ENCODE results near the gene MICA. TPM values are rescaled to one million over a fixed set of nuclear protein-coding genes. Genes with fewer than 3 reads are reported as not detected.
"Not testable (repeated sequence)": the region's sequence is repeated elsewhere in the genome, so short reads cannot be mapped to it uniquely, and the experiment has no call there.

The MICA gene
- total RNA-seq, 2 donors from 2014 or later: 8.3 to 10.9 TPM

- 58 to 80% methylated on average over 2 of the region's 2 CpGs for WGBS, 2 donors
- intact Hi-C loops (cut with DNase I): no loop called here
- no peaks in the 10 kb centered on the region for H3K36me3 ChIP-seq (replicated peaks in 1 of 2; ENCODE audit: insufficient read depth in 1 of 2, low read depth in 2 of 2)
- no peak overlapping the region for H3K4me3 ChIP-seq
- peaks cover 7% of the 10 kb centered on the region for H3K4me1 ChIP-seq
- H3K9me3 ChIP-seq: no peaks in the 10 kb centered on the region
- no peak overlapping the region for H3K27ac ChIP-seq
- TF ChIP-seq CTCF (IDR thresholded peaks at IDR 0.05): no peak
- no peak for TF ChIP-seq POLR2A (IDR thresholded peaks at IDR 0.05)
- DNase-seq: no peak
- no peaks in the 10 kb centered on the region for H3K27me3 ChIP-seq
- no peak for ATAC-seq
Observed at GRCh38 chr6:31438222-31438621, 34.8 kb downstream of the MICA start.

DNA sequence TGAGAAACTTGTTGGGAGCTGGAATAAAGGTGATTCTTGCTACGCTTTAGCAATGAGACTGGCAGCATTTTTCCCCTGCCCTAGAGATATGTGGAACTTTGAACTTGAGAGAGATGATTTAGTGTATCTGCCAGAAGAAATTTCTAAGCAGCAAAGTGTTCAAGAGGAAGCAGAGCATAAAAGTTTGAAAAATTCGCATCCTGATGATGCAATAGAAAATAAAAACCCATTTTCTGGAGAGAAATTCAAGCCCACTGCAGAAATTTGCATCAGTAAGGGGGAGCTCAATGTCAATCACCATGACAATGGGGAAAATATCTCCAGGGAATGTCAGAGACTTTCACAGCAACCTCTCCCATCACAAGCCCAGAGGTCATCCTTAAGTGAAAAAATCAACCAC is 35.3 kb downstream of the MICA start:
- H3K4me1 ChIP-seq: peaks cover 7% of the 10 kb centered on the region
- H3K9me3 ChIP-seq: no peaks in the 10 kb centered on the region
- intact Hi-C loops (cut with DNase I): no loop called here
- H3K27ac ChIP-seq: no peak overlapping the region
- no peak for ATAC-seq
- TF ChIP-seq POLR2A (IDR thresholded peaks at IDR 0.05) (no peak), CTCF (IDR thresholded peaks at IDR 0.05) (no peak)
- 50 to 56% methylated on average over 2 of the region's 2 CpGs for WGBS, 2 donors
- DNase-seq: no peak
- no peaks in the 10 kb centered on the region for H3K36me3 ChIP-seq (replicated peaks in 1 of 2; ENCODE audit: insufficient read depth in 1 of 2, low read depth in 2 of 2)
- H3K27me3 ChIP-seq: no peaks in the 10 kb centered on the region
- H3K4me3 ChIP-seq: no peak overlapping the region

DNA sequence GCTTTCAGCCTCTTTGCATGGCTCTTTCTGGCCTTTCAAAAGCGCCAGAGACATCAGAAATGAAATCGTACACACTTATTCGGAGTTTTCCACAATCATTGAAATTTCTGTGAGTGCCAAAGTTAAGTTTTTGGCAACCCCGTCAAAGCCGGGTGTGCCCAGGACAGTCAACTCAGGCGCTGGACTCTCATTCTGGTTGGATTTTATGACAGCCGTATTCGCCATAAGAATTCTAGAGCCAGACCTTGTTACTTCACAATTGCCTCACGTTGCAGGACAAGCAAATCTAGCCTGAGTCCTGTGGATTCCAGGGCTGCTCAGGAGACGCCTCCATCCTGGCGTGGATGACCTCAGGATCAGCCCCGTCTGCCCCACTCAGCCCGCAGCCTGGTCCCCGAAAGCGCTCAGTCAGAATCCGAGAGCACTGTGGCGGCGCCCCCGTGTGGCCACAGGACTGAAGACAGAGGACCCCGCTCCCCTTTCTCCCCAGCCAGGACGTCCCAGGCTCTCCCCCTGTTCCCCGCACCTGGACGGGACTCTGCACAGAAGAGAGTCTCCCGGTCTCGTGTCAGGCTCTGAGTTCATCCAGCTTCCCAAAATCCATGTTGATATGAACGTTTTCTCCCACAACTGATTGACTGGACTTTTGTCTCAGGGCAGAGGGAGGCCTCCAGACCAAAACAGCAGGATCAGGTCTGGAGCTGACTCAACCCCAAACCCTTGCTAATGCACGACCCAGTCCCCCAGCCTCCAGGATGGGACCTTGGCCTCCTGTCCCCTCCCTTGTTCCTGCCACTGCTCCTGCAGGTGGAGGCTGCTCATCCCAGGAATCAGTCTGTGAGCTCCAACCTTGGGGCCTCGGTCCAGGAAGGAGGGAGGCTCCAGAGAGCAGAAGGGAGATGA is 38.2 kb downstream of the MICA start:
- TF ChIP-seq POLR2A (IDR thresholded peaks at IDR 0.05): no peak
- TF ChIP-seq CTCF (IDR thresholded peaks at IDR 0.05): peak; percentile 68 to 87 (median 79)
- Histone ChIP-seq H3K4me3 (no peak overlapping the region), H3K9me3 (no peaks in the 10 kb centered on the region), H3K4me1 (peaks cover 7% of the 10 kb centered on the region), H3K27me3 (no peaks in the 10 kb centered on the region), H3K27ac (no peak overlapping the region), H3K36me3 (replicated peaks in 1 of 2; ENCODE audit: insufficient read depth in 1 of 2, low read depth in 2 of 2) (no peaks in the 10 kb centered on the region)
- intact Hi-C loops (cut with DNase I): loop anchor here (5.0 kb wide), 1 partner anchor 44 kb away; no protein-coding TSS in a partner anchor
- WGBS, 2 donors: 11 to 12% methylated on average over 25 to 28 of the region's 28 CpGs
- ATAC-seq: peak; percentile 95
- DNase-seq: peak; percentile 79 to 87 (median 84)

DNA sequence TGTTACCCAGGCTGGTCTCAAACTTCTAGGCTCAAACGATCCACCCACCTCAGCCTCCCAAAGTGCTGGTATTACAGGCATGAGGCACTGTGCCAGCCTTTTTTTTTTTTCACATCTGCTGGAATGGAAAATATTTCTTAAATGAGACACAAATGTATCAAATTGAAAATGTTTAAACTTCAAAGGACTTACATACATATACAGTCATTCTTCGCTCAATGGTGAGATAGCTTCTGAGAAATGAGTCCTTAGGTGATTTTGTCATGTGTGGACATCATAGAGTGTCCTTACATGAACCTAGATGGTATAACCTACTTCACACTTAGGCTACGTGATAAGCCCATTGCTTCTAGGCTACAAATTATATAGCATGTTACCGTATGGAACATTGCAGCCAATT is 43.1 kb downstream of the MICA start:
- TF ChIP-seq CTCF (IDR thresholded peaks at IDR 0.05) (no peak), POLR2A (IDR thresholded peaks at IDR 0.05) (no peak)
- DNase-seq: no peak
- WGBS, 2 donors: 55 to 70% methylated on average over 4 of the region's 4 CpGs
- no peak overlapping the region for H3K4me3 ChIP-seq
- H3K9me3 ChIP-seq: no peaks in the 10 kb centered on the region
- no peak for ATAC-seq
- intact Hi-C loops (cut with DNase I): no loop called here
- H3K36me3 ChIP-seq (replicated peaks in 1 of 2; ENCODE audit: insufficient read depth in 1 of 2, low read depth in 2 of 2): no peaks in the 10 kb centered on the region
- peaks cover 4% of the 10 kb centered on the region for H3K4me1 ChIP-seq
- H3K27me3 ChIP-seq: no peaks in the 10 kb centered on the region
- no peak overlapping the region for H3K27ac ChIP-seq

DNA sequence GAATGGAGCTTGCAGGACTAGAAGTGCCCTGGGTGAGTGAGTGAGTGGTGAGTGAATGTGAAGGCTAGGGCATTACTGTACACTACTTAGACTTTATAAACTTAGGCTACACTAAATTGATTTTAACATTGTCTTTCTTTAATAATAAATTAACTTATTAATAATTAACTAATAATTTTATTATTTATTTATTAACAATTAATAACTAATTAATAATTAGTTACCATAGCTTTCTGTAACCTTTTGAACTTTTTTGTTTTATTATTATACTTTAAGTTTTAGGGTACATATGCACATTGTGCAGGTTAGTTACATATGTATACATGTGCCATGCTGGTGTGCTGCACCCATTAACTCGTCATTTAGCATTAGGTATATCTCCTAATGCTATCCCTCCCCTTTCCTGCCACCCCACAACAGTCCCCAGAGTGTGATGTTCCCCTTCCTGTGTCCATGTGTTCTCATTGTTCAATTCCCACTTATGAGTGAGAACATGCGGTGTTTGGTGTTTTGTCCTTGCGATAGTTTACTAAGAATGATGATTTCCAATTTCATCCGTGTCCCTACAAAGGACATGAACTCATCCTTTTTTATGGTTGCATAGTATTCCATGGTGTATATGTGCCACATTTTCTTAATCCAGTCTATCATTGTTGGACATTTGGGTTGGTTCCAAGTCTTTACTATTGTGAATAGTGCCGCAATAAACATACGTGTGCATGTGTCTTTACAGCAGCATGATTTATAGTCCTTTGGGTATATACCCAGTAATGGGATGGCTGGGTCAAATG is 43.8 kb downstream of the MICA start:
- not testable (repeated sequence) for ATAC-seq
- WGBS, 2 donors: 26 to 71% methylated on average over 1 to 4 of the region's 6 CpGs

More for the DNA sequence above, 43.8 kb downstream of the MICA start:
- H3K27ac ChIP-seq; DNase-seq; H3K4me3 ChIP-seq; H3K36me3 ChIP-seq (replicated peaks in 1 of 2; ENCODE audit: insufficient read depth in 1 of 2, low read depth in 2 of 2); H3K27me3 ChIP-seq; H3K4me1 ChIP-seq; intact Hi-C loops (cut with DNase I); H3K9me3 ChIP-seq: not testable (repeated sequence)

Data from body of pancreas (tissue), 4 donors.